ENCODE measurements around the gene PPM1H.

PPM1H gene

GRCh38 chr12:62792236-62792870 lies 142.6 kb downstream of the PPM1H start:
- DNase-seq: no peak

- peak; percentile 38 for DNase-seq
Measured at GRCh38 chr12:62789851-62790250, 145.1 kb downstream of the PPM1H start.

DNA sequence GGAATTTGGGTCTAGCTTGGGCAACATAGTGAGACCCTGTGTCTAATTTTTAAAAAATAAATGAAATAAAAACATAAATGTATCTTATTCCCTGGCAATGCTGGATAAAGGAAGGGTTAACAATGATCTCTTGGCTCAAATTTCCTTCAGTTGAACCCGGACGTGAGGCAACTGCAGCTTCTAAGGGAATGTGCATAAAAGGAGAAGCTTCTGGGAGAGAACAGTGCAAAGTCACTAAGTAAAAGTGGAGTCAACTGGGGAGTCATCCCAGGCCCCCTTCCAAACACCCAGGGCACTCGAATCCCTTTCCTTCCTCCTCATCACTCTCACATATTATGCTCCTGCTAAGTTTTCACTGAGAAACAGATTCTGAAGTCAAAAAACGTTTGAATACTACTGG lies 147.3 kb downstream of the PPM1H start:
- peak; percentile 52 for DNase-seq

- DNase-seq: peak; percentile 43
Measured at GRCh38 chr12:62787023-62787422, 147.9 kb downstream of the PPM1H start.

DNA sequence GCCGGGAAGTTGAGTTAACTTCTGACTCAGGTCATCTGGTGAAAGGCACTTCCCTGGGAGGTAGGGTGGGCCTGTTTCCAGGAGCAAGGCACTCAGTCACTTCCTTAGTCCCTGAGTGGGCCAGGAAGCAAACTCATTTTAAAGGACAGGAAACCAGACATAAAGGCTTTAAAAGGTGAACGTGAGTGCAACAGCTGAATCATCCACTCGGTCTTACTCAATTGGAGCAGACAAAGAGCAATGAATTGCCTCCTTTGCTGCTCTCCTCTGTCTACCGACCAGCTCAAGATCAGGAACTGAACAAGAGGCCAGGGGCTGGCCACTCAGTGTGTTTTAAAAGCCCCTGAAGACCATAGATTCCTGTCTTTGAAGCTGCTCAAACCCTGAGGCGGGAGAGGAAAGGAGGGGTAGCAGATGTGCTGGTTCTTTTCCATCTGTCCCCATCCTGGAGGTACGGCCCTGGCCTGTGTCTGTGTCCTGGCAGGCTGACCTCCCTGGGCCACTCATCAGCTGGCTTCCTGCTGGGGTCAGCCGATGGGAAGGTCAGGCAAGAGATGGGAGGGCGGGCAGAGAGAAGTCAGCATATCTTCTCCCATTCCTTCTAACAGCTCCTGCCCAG lies 148.9 kb downstream of the PPM1H start:
- peak; percentile 65 for DNase-seq

DNA sequence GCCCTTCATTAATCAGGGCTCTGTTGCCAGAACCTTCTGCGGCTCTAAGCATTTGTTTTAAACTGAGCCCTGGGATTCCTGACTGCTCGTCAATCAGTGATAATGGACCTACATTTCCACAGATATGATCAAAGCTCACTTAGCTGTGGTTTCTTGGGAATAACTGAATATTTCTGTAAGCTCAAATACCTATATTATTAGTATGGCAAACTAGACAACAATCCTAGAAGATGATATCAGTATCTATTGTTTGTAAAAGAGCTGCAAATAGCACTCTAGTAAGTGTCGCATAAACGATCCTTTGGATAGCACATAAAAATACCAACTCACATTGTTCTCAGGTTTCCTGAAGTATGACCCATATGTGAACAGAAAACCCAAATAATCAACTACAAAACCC lies 150.4 kb downstream of the PPM1H start:
- DNase-seq: no peak

DNA sequence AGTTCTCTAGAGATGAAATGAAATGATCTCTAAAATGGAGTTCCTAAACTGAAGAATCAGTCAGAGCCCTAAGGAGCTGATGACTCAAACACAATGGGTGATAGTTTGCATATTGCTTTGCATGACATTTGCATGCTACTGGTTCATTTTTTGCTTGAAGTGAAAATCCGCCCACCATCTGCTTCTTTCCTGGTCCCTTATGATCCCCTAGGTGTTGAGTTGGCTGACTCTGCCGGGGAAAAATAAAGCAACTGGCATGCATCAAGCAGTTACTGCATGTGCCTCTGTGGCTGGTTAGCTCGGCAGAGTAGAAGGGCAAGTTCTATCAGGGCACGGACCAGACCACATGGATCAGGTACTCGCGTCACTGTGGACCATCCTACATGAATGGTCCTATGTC lies 151.1 kb downstream of the PPM1H start:
- peak; percentile 81 for DNase-seq

- DNase-seq: no peak
Measured at GRCh38 chr12:62781136-62781880, 153.6 kb downstream of the PPM1H start.

- no peak for DNase-seq
Measured at GRCh38 chr12:62779488-62779887, 155.5 kb downstream of the PPM1H start.

- no peak for DNase-seq
Measured at GRCh38 chr12:62778187-62778586, 156.8 kb downstream of the PPM1H start.

- no peak for DNase-seq
Measured at GRCh38 chr12:62776997-62777396, 158.0 kb downstream of the PPM1H start.

GRCh38 chr12:62776575-62776974 lies 158.4 kb downstream of the PPM1H start:
- no peak for DNase-seq

DNA sequence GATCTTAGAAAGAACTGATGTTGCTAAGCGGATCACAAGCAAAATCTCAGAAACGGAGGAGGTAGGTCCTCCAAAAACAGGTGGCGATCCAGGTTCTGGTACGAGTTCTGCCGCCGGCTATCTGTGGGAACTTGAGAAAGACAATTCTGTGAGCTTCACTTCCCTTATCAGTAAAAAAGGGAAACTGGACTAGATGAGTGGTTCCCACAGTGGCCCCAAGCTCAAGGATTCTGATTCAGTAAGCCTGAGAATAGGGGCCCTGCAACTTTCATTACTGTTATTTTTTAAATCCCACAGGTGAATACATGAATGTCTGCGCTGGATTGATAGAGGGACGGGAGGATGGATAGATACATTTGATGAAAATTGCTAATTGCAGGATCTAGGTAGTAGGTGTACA lies 160.2 kb downstream of the PPM1H start:
- DNase-seq: peak; percentile 72

- no peak for DNase-seq
Measured at GRCh38 chr12:62772416-62772955, 162.5 kb downstream of the PPM1H start.

- DNase-seq: no peak
Measured at GRCh38 chr12:62771828-62772227, 163.1 kb downstream of the PPM1H start.

- no peak for DNase-seq
Measured at GRCh38 chr12:62770381-62770780, 164.6 kb downstream of the PPM1H start.

GRCh38 chr12:62769076-62769619 lies 165.8 kb downstream of the PPM1H start:
- DNase-seq: no peak

DNA sequence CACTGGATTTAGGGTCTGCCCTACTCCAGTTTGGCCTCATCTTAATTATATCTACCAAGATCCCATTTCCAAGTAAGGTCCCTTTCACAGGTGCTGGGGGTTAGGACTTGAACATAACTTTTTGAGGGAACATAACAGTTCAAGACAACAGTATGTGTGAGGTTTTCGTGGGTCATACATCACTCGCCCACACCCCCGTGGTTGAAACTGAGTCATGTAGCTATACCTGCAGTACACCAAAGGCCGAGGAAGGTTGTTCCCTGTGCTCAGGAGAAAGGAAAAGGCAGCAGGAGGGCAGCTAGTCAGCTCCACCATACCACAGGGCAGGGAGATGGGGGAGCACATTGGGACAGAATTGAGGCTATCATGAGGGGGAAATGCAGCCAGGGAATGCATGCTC lies 167.0 kb downstream of the PPM1H start:
- DNase-seq: no peak

DNA sequence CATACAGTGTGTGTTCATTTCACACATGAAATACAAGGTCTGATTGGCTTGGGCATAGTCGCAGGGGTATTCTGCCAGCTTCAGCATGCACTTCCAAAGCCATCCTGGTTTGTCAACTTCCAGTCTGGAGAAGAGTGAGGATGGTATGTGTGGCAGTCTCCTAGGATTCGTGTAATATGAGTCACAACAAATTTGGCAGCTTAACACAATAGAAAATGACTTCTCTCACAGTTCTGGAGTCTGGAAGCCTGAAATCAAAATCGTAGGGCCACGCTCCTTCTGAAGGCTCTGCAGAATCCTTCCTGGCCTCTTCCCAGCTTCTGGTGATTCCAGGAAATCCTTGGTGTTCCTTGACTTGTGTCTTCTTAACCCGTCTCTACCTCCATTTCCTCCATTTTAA lies 167.5 kb downstream of the PPM1H start:
- DNase-seq: no peak

DNA sequence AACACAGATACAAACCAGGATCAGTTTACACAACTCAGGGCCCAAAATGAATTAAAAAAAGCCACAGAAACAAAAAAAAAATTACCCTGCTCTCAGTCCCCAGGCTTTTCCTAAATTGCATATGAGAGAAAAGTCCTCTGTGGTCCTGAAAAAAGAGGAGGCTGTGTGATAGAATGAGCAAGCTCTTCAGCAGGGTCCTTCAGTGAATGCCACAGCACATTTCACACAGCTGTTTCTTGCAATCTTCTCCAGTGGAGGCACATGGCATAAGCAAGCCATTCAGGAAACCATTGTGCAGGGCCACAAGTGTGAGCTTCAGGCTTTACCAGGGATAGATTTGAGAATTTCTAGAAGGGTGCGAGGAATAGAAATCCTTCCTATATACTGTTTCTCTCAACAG lies 168.5 kb downstream of the PPM1H start:
- no peak for DNase-seq

DNA sequence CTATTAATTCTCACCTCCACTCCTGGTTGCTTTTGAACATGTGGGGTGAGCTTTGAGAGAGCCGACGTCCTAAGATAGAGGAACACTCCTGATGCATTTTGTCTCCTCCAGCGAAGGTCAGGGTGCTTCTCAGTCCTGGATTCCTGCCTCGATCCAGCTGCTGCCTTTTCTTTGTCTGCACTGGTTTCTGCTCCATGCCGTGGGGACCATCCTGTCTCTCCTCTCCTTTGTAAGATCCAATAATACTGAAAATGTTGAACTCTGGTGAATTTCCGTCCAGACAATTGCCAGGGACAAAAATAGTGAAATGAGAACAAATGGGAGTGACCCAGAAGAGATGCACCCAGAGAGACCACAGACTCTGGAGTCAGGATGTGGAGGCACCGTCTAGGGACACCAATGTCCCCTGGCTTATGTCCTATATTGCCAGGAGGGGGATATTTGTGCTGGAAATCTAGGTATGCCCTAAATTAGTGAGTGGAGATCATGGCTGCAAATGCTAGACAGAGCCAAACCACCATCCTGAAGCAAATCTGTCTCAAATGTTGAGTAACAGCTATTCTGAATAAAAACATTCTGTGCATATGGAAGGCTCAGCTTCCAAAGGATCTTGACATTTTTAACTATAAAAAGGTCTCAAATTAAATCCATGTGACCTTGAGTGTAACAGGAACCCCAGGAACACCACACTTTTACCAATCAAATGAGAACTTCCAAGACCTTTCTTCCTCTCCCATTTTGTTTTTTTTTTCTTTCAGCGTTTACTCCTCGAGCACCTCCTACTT lies 170.9 kb downstream of the PPM1H start:
- DNase-seq: no peak

GRCh38 chr12:62763312-62763711 lies 171.6 kb downstream of the PPM1H start:
- DNase-seq: no peak

DNA sequence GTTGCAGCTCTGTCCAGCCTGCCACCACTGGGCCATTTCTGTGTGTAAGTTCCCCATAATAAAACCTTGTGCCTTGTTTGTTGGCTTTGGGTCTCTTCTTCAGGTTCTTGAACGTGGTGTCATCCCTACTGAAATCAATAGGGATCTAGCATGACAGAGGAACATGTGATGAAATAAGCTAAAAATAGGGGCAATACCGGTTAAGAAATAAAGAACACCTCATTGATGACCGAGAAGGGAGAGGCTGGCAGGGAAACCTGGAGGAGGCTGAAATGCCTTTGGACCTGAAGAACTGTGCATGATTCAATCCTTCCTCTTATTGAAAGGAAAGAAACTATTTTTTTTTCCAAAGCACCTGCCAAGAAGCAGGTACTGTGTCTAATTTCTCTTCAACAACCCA lies 172.3 kb downstream of the PPM1H start:
- DNase-seq: no peak

Data from suppressor macrophage treated with lipopolysaccharide for 4 hours (primary cell).